H1 (cell line): ENCODE data around the gene PPM1D. TPM values are rescaled to one million over a fixed set of nuclear protein-coding genes. Genes with fewer than 3 reads are reported as not detected.

Source experiments
- BRCA1 ChIP-seq: IDR thresholded peaks from 2 replicates; pipeline ENCODE4 v1.6.1; 2012; ENCODE audit warnings: low read depth, low read length, improper control_type of control experiment
- CEBPB ChIP-seq: IDR thresholded peaks from 2 replicates; pipeline ENCODE4 v1.6.1; 2012; ENCODE audit warnings: low read depth, low read length
- GABPA ChIP-seq: IDR thresholded peaks from 2 replicates; pipeline ENCODE4 v1.6.1; 2011; ENCODE audit warnings: mild to moderate bottlenecking, low read length, moderate library complexity, borderline replicate concordance; ENCODE audit not compliant: insufficient read depth
- GTF2F1 ChIP-seq: IDR thresholded peaks from 2 replicates; pipeline ENCODE4 v1.6.1; 2012; ENCODE audit warnings: low read depth, low read length, improper control_type of control experiment, borderline replicate concordance
- JUN ChIP-seq: IDR thresholded peaks from 2 replicates; pipeline ENCODE4 v1.6.1; 2011; ENCODE audit warnings: low read depth, mild to moderate bottlenecking, improper control_type of control experiment, low read length
- MAX ChIP-seq: IDR thresholded peaks from 2 replicates; pipeline ENCODE4 v1.6.1; 2012; ENCODE audit warnings: inconsistent platforms
- POU5F1 ChIP-seq: IDR thresholded peaks from 2 replicates; pipeline ENCODE4 v1.6.1; 2011; ENCODE audit warnings: low read depth, mild to moderate bottlenecking, low read length, moderate library complexity
- polyA plus RNA-seq, 7 experiments: library from polyadenylated mRNA; depleted of rRNA in 3 of 7; stranded (reverse) in 5 of 7; unstranded in 2 of 7; fragments of >200 nt in 5 of 7; fragments of 200-250 nt in 2 of 7; gene quantifications; 1 replicate in 5 of 7; 2 replicates in 1 of 7; 4 replicates in 1 of 7; pipeline versions ENCODE4 v1.2.1 to v1.2.3, GENCODE V29; 2011 to 2013; ENCODE audit warnings: missing spikeins in 2 of 7, mixed read lengths in 2 of 7
- total RNA-seq: library from RNA; stranded (reverse); fragmentation: NEBNext Ultra II Directional; extraction: Animal tissue kit (Norgen Biotek cat#: 25700); gene quantifications from 2 replicates; pipeline ENCODE4 v1.2.1, GENCODE V29; 2021

Gene PPM1D
- total and polyA plus RNA-seq, 2 of the 8 experiments (the other 6 are each of a cell fraction or from before 2014, with no cell fraction given), result 5.0 to 16.7 TPM

GRCh38 chr17:60695960-60696359, 96.0 kb downstream of the PPM1D start (continued):
- TF ChIP-seq CEBPB, result no peak
- TF ChIP-seq BRCA1, result no peak
- TF ChIP-seq POU5F1, result no peak
- TF ChIP-seq GTF2F1, result no peak
- TF ChIP-seq GABPA, result no peak
- no peak for TF ChIP-seq JUN
- no peak for TF ChIP-seq MAX
